Ishikawa (cell line): ENCODE data around the gene TRIM49D1.
"Not testable (repeated sequence)": the region's sequence is repeated elsewhere in the genome, so short reads cannot be mapped to it uniquely, and the experiment has no call there.

ENCODE experiments used
- CEBPB ChIP-seq: IDR thresholded peaks from 2 replicates; pipeline ENCODE4 v1.6.1; 2012
- CREB1 ChIP-seq: IDR thresholded peaks from 2 replicates; pipeline ENCODE4 v1.6.1; 2012; ENCODE audit warnings: low read depth
- EP300 ChIP-seq: IDR thresholded peaks from 2 replicates; pipeline ENCODE4 v1.6.1; 2012; ENCODE audit warnings: borderline replicate concordance
- FOXM1 ChIP-seq: IDR thresholded peaks from 2 replicates; pipeline ENCODE4 v1.6.1; 2012; ENCODE audit warnings: low read depth, borderline replicate concordance
- YY1 ChIP-seq: IDR thresholded peaks from 2 replicates; pipeline ENCODE4 v1.6.1; 2012; ENCODE audit warnings: low read depth

- TF ChIP-seq EP300, CREB1, FOXM1, YY1, CEBPB: not testable (repeated sequence)
These were observed 43.7 kb upstream of the TRIM49D1 start, which contains the start of gene TRIM64 for GRCh38 chr11:89965737-89966136.
